GM12878 (cell line): ENCODE data around the gene HOXD11. TPM values are rescaled to one million over a fixed set of nuclear protein-coding genes. Genes with fewer than 3 reads are reported as not detected.

Source experiments
- ATAC-seq: fragments of 200-7000 bp; cut with Tn5 transposase; 3 replicates; pipeline ENCODE4 v1.9.1; 2020; ENCODE audit warnings: mild to moderate bottlenecking, moderate library complexity
- BruUV-seq: library from RNA; stranded (reverse); fragments of 400-500 nt; replicated peaks from 2 replicates; lab custom pipeline; 2021; lab: Mats Ljungman, UMichigan
- CTCF ChIA-PET: fragments of 300-600 bp; sonication (Branson Sonifier 250); formaldehyde crosslinking; extraction: SDS; loops from one replicate; lab custom pipeline; 2021; ENCODE audit warnings: inconsistent platforms; lab: Yijun Ruan, JAX
- POLR2A ChIA-PET: fragments of 350-600 bp; formaldehyde crosslinking; extraction: SDS; loops from one replicate; lab custom pipeline; 2021; ENCODE audit warnings: inconsistent platforms; lab: Charles Lee
- RAD21 ChIA-PET: fragments of 300-600 bp; sonication (Branson Sonifier 250); formaldehyde crosslinking; loops from one replicate; lab custom pipeline; 2023; ENCODE audit warnings: antibody characterized with exemption; ENCODE audit not compliant: unreplicated experiment; lab: Charles Lee
- SMC1A ChIA-PET: fragments of 300-600 bp; sonication (Branson Sonifier 250); formaldehyde crosslinking; loops from one replicate; lab custom pipeline; 2023; ENCODE audit not compliant: unreplicated experiment, uncharacterized antibody; lab: Charles Lee
- DNase-seq: peaks from one replicate; pipeline ENCODE4 v3.0.0-alpha.2; 2011; ENCODE audit warnings: low read depth, low spot score
- FAIRE-seq: peaks from 3 replicates; lab custom pipeline; 2011; peaks lifted over from hg19 to GRCh38; lab: Jason Lieb, UNC
- H2AFZ ChIP-seq: 2 replicates; pipeline ENCODE4 v1.6.0; 2011; ENCODE audit warnings: low read depth, low read length, control low read depth; ENCODE audit not compliant: control insufficient read depth
- H3K27ac ChIP-seq: 2 replicates; pipeline ENCODE4 v1.5.1; 2011; ENCODE audit warnings: control low read depth; ENCODE audit not compliant: control insufficient read depth, insufficient read depth
- H3K27me3 ChIP-seq, 2 experiments: replicated peaks in 1 of 2; 2 replicates each; pipeline versions ENCODE4 v1.6.0 to v1.6.1; 2011; ENCODE audit warnings: low read length in 1 of 2; ENCODE audit not compliant: control insufficient read depth in 2 of 2, insufficient read depth in 2 of 2
- H3K36me3 ChIP-seq, 2 experiments: 2 replicates each; pipeline ENCODE4 v1.5.1; 2011; ENCODE audit warnings: low read length in 1 of 2; ENCODE audit not compliant: control insufficient read depth in 2 of 2, insufficient read depth in 2 of 2
- H3K4me1 ChIP-seq: 2 replicates; pipeline ENCODE4 v1.6.1; 2011; ENCODE audit warnings: mild to moderate bottlenecking, low read length, moderate library complexity, mixed read lengths; ENCODE audit not compliant: control insufficient read depth, insufficient read depth
- H3K4me2 ChIP-seq: 2 replicates; pipeline ENCODE4 v1.6.0; 2011; ENCODE audit warnings: control low read depth; ENCODE audit not compliant: control insufficient read depth, insufficient read depth
- H3K4me3 ChIP-seq: fragments of 200-600 bp; sonication (generic); 2 replicates; pipeline ENCODE4 v1.5.1; 2016
- H3K79me2 ChIP-seq: 2 replicates; pipeline ENCODE4 v1.6.0; 2011; ENCODE audit warnings: low read length; ENCODE audit not compliant: control insufficient read depth, insufficient read depth
- H3K9ac ChIP-seq: 2 replicates; pipeline ENCODE4 v1.8.0; 2011; ENCODE audit warnings: low read length, control low read depth, mixed read lengths; ENCODE audit not compliant: control insufficient read depth, insufficient read depth
- H3K9me3 ChIP-seq: replicated peaks from 3 replicates; pipeline ENCODE4 v1.5.1; 2011; ENCODE audit warnings: mild to moderate bottlenecking, low read length; ENCODE audit not compliant: control insufficient read depth, insufficient read depth
- H4K20me1 ChIP-seq: 2 replicates; pipeline ENCODE4 v1.6.0; 2011; ENCODE audit not compliant: control insufficient read depth, insufficient read depth
- BCLAF1 ChIP-seq: fragments of 450-650 bp; IDR thresholded peaks from 2 replicates; pipeline ENCODE4 v1.6.1; 2017; ENCODE audit warnings: antibody characterized with exemption, mild to moderate bottlenecking, moderate library complexity
- CEBPB ChIP-seq, 2 experiments: fragments of 150-350 bp in 1 of 2; IDR thresholded peaks; 2 replicates each; pipeline ENCODE4 v1.6.1; 2012 to 2014; ENCODE audit warnings: low read depth in 2 of 2, low read length in 2 of 2, borderline replicate concordance in 1 of 2, inconsistent platforms in 1 of 2
- CEBPZ ChIP-seq: fragments of 150-350 bp; IDR thresholded peaks from 2 replicates; pipeline ENCODE4 v1.6.1; 2016; ENCODE audit warnings: low read depth, low read length
- IRF4 ChIP-seq: IDR thresholded peaks from 2 replicates; pipeline ENCODE4 v1.6.1; 2011; ENCODE audit warnings: low read depth, low read length
- JUNB ChIP-seq: IDR thresholded peaks from 2 replicates; pipeline ENCODE4 v1.6.1; 2016; ENCODE audit warnings: antibody characterized with exemption, mild to moderate bottlenecking
- NR2C1 ChIP-seq: fragments of 450-650 bp; IDR thresholded peaks from 2 replicates; pipeline ENCODE4 v1.6.1; 2017; ENCODE audit warnings: antibody characterized with exemption, mild to moderate bottlenecking, moderate library complexity
- PAX5 ChIP-seq: IDR thresholded peaks from 2 replicates; pipeline ENCODE4 v1.6.1; 2011; ENCODE audit warnings: low read depth, low read length, borderline replicate concordance
- RCOR1 ChIP-seq: conservative IDR thresholded peaks from 2 replicates; pipeline ENCODE4 v1.6.1; 2012; ENCODE audit warnings: low read depth, low read length, improper control_type of control experiment
- SP1 ChIP-seq: IDR thresholded peaks from one replicate; pipeline ENCODE4 v1.6.1; 2011; ENCODE audit warnings: low read depth, low read length
- SREBF1 ChIP-seq: IDR thresholded peaks from 2 replicates; pipeline ENCODE4 v1.6.1; 2012; ENCODE audit warnings: mild to moderate bottlenecking, low read length
- YY1 ChIP-seq: IDR thresholded peaks from 2 replicates; pipeline ENCODE4 v1.6.1; 2011; ENCODE audit warnings: low read depth, mild to moderate bottlenecking, low read length
- ZNF207 ChIP-seq: fragments of 450-650 bp; IDR thresholded peaks from 2 replicates; pipeline ENCODE4 v1.6.1; 2014; ENCODE audit warnings: antibody characterized with exemption, mild to moderate bottlenecking, borderline replicate concordance
- ZNF217 ChIP-seq: fragments of 450-650 bp; IDR thresholded peaks from 2 replicates; pipeline ENCODE4 v1.6.1; 2017; ENCODE audit warnings: antibody characterized with exemption, mild to moderate bottlenecking
- WGBS: methylation state at CpG from one replicate; pipeline ENCODE4 v1.1.6; 2016; ENCODE audit warnings: low lambda C conversion rate; ENCODE audit not compliant: insufficient replicate concordance, insufficient coverage; ENCODE audit errors: missing lambda C conversion rate; 5-methylcytosine and 5-hydroxymethylcytosine counted together
- in situ Hi-C: fragments of 300-500 bp; cut with MboI; formaldehyde crosslinking; loops from 9 replicates; pipeline ENCODE4 v1.14.3; 2018; ENCODE audit warnings: mixed read lengths
- intact Hi-C: fragments of 100-400 bp; cut with micrococcal nuclease; formaldehyde crosslinking; loops from one replicate; pipeline ENCODE4 v1.14.2; 2022; ENCODE audit not compliant: unreplicated experiment
- polyA plus RNA-seq, 11 experiments: library from polyadenylated mRNA; depleted of rRNA in 4 of 11; unstranded in 6 of 11; stranded (reverse) in 5 of 11; fragments of >200 nt; fragmentation: Nextera tagmentation in 4 of 11; fragmentation: Illumina TruSeq in 1 of 11; extraction: Ambion mirVana in 4 of 11; extraction: Trizol in 1 of 11; gene quantifications; 1 replicate in 1 of 11; 2 replicates in 10 of 11; pipeline versions ENCODE4 v1.2.1 to v1.2.3, GENCODE V29; 2011 to 2016; ENCODE audit warnings: inconsistent platforms in 2 of 11, missing spikeins in 2 of 11, low read depth in 1 of 11
- total RNA-seq, 4 experiments: library from RNA; depleted of rRNA in 3 of 4; stranded (reverse); fragments of >200 nt in 3 of 4; fragmentation: Illumina TruSeq in 1 of 4; extraction: Trizol in 1 of 4; gene quantifications; 2 replicates each; pipeline versions ENCODE4 v1.2.1 to v1.2.3, GENCODE V29; 2013 to 2021
- TF ChIP-seq, protein P1 (sequence below): IDR thresholded peaks from 2 replicates; pipeline ENCODE4 v1.6.1; 2011; ENCODE audit warnings: mild to moderate bottlenecking, low read depth, low read length, moderate library complexity; ENCODE audit not compliant: insufficient replicate concordance

HOXD11 gene
- total and polyA plus RNA-seq, 10 of the 15 experiments (the other 5 are each of a cell fraction or from before 2014, with no cell fraction given) = not detected

DNA sequence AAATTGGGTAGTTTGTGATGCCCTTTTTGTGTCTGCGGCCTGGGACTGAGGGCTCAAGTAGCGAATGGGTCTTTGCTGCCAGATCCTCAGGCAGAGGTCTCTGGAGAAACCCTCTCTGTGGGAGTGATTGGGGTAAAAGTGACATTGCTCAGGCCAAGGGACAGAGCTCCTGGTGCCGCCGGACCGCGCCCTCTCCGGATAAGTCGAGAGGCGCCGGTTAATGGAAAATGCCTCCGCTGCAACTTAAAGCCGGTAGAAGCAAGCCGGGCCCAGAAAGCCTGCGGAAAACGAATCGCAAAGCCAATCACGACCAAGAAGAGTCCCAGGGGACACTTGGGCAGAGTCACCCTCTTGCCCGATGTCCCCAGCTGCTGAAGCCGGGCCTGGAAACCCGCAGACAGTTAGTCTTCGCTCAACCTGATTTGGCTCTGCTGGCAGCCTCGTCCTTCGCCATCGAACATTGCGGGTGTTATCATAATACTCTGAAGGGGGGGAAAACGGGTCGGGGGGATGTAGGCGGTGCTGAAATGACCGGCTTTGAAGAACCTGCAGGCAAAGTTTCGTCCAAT is 7.8 kb upstream of the HOXD11 start:
- RAD21 ChIA-PET = interaction anchor here (0.7 kb wide), 1 partner anchor 409 kb away, joined by 3 read pairs; no protein-coding TSS in a partner anchor
- Histone ChIP-seq H3K4me1 (peaks cover 3% of the 10 kb centered on the region; the same call in 1 of the 2 replicates), H3K9ac (no peak overlapping the region), H3K4me2 (no peak overlapping the region), H4K20me1 (no peaks in the 10 kb centered on the region), H3K27ac (no peak overlapping the region), H3K79me2 (no peaks in the 10 kb centered on the region), H2AFZ (no peak overlapping the region), H3K27me3 (peaks cover 14 to 35% of the 10 kb centered on the region in 2 experiments), H3K36me3 (no peaks in the 10 kb centered on the region), H3K9me3 (no peaks in the 10 kb centered on the region; the same call in 2 of the 3 replicates), H3K4me3 (no peak overlapping the region)
- TF ChIP-seq ZNF207 (no peak), IRF4 (no peak), RCOR1 (no peak), PAX5 (no peak), SP1 (no peak), NR2C1 (no peak), JUNB (no peak), SREBF1 (no peak), CEBPB (IDR thresholded peaks at IDR 0.05; ENCODE audit: borderline replicate concordance in 1 of 2, low read depth in 2 of 2, low read length in 2 of 2) (no peak), BCLAF1 (no peak), YY1 (no peak), CEBPZ (no peak), ZNF217 (no peak)
- TF ChIP-seq, protein P1, sequence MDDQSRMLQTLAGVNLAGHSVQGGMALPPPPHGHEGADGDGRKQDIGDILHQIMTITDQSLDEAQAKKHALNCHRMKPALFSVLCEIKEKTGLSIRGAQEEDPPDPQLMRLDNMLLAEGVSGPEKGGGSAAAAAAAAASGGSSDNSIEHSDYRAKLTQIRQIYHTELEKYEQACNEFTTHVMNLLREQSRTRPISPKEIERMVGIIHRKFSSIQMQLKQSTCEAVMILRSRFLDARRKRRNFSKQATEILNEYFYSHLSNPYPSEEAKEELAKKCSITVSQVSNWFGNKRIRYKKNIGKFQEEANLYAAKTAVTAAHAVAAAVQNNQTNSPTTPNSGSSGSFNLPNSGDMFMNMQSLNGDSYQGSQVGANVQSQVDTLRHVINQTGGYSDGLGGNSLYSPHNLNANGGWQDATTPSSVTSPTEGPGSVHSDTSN = no peak
- POLR2A ChIA-PET = no interaction called here
- in situ Hi-C loops = loop anchor here (5.0 kb wide), 2 partner anchors 412 to 732 kb away; no protein-coding TSS in a partner anchor
- ATAC-seq (no peak), FAIRE-seq (no peak), DNase-seq (no peak)
- WGBS = 40% methylated on average over 26 of the region's 30 CpGs
- intact Hi-C loops = no loop called here
- SMC1A ChIA-PET = no interaction called here
- BruUV-seq = no TSS peak
- CTCF ChIA-PET = interaction anchor here (0.8 to 2.2 kb wide), 2 partner anchors 11 to 411 kb away, joined by 3 to 9 read pairs; no protein-coding TSS in a partner anchor
